Stimulated activated naive CD8-positive, alpha-beta T cell treated with anti-CD3 and anti-CD28 coated beads, Interleukin-15, Interleukin-2, amounts not matched to agents 100 U/mL and 50 U/mL, for 24 hours (primary cell): Measurements from ENCODE around the gene VRK3.

ENCODE experiments used
- ATAC-seq: fragments of 150-1000 bp; cut with Tn5 transposase; one replicate; pipeline ENCODE4 v1.10.0; 2021
- DNase-seq: peaks from one replicate; pipeline ENCODE4 v3.0.0; 2021

The VRK3 gene

DNA sequence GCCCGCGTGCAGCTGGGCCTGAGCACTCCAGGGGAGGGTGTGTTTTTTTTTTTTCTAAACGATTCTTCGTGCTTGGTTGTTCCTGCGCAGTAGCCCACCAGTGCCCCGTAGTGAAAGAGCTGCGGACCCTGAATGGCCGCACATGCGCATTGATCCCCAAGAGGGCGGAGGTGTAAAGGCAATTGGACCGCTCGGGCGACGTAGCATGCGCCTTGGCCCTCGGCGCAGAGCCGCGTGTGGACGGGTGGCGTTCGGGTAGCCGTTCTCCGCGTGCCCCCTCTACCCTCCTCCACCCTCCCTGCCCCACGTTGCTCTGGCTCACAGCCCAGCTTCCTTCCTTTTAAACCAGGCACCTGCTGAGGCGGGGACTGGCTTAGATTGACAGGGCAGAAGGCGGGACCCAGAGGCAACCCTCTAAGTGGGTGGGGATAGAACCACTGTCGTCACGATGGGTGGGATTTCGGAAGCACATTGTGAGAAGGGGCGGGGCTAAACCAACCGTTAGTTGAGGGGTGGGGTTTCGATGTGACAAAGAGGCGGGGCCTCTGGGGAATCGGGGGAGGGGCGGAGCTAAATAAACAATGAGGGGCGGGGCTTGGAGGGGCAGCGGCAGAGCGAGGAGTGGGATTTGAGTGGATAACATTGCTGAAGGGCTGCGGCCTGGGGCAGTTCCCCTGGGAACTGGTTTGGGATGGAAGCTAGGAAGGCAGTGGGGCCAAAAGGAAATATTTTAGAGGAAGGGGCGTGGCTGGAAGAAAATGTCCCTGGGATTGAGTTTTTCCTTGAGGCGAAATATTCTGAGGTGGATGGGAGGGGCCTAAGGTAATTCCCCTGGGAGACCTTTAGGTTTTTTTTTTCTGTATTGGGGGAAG is 95.3 kb downstream of the VRK3 start:
- ATAC-seq, result peak; percentile 89
- DNase-seq, result peak; percentile 93

DNA sequence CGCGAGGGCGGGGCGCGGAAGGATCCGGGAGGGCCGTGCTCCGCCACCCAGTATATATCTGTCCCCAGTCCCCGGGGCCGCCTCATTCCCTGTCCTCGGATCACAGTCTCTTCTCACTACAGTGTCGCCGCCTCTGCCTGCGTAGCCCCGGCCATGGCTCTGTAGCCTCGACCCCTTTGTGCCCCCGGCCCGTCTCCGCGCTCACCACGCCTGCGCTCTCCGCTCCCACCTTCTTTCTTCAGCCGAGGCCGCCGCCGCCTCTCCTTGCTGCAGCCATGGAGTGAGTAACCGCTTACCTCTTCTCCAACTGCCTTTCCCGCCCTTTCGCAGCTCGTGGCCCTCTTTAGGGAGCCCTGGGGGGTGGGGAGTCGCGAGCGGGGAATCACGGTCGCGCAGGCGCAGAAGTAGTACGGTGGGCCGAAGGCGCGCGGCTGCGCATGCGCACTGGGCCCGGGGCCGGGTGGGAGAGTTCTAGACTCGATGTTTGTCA is 96.0 kb downstream of the VRK3 start, which contains the start of the genes ATF5 and NUP62:
TSS of gene ATF5 (plus strand) at position 85 of the 490 bp plus-strand sequence. CDS start 1,646 bp downstream, outside the sequence.
TSS of gene NUP62 (minus strand) at position 384 of the 490 bp plus-strand sequence. CDS start 19,697 bp downstream, outside the sequence.
- ATAC-seq (peak; percentile 56), DNase-seq (peak; percentile 97)

DNA sequence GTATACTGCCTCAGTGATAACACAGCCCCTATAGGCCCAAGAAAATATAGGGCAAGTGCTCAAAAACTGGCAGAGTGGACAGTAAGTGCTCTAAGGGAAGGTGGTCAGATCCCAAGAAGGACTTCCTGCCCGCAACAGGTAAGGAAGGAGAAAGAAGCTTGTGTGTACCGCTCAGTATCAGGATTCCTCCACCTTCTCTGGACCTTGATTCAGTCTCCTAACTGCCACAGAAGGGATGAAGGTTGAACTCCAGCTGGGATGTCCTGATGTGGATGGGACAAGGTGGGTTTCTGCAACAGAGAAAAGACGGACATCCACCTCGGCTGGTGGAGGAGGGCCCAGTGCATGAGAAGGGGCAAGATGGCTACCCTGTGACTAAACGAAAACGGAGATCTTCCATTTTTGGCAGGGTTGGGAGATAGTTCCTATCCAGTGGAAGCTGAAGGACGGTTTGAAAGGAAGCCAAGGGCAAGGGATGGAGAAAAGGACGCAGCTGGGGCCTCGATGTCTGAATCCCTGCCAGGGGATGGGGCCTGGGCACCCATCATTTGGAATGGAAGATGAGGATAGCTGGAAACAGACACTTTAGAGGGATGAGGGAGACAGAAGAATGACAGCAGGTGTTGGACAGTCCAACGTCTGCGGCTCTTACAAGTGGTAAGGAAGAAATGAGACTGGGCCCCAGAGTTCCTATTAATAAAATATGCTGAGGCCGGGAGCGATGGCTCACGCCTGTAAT is 97.5 kb downstream of the VRK3 start:
- ATAC-seq, result no peak
- DNase-seq, result no peak

DNA sequence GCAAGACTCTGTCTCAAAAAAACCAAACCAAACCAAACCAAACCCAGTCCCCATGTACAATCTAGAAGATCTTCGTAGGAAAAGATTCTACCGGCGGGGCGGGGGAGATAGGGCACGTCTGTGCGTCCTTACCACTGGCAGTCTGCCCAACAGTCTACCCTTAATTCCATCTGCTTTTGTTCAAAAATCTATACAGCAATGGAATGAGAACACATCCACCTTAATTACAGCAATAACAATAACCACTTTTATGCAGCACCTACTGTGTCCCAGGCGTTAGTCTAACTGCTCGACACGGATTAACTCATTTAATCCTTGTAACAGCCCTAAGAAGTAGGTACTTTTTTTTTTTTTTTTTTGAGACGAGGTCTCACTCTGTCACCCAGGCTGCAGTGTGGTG is 98.7 kb downstream of the VRK3 start:
- no peak for ATAC-seq
- no peak for DNase-seq
